Spleen (tissue), 11 donors: ENCODE measurements around the gene MLLT11. TPM values are rescaled to one million over a fixed set of nuclear protein-coding genes. Genes with fewer than 3 reads are reported as not detected.

Experiments used
- DNase-seq: peaks from one replicate; pipeline ENCODE4 v3.0.0-alpha.2; 2020
- H3K27ac ChIP-seq, 8 donors: fragments of 200-600 bp; sonication (generic) in 7 of 8; 1 replicate in 4 of 8; 2 replicates in 4 of 8; pipeline versions ENCODE4 v1.5.0 to v1.8.0; 2016 to 2021; ENCODE audit warnings: inconsistent platforms in 4 of 8, mild to moderate bottlenecking in 4 of 8, moderate library complexity in 1 of 8
- H3K27me3 ChIP-seq, 7 donors: fragments of 200-600 bp; sonication (generic) in 6 of 7; replicated peaks in 1 of 7; 1 replicate in 4 of 7; 2 replicates in 3 of 7; pipeline versions ENCODE4 v1.5.0 to v1.8.0; 2016 to 2021; ENCODE audit warnings: inconsistent platforms in 3 of 7, mild to moderate bottlenecking in 1 of 7
- H3K36me3 ChIP-seq, 6 donors: fragments of 200-600 bp; sonication (generic) in 5 of 6; 1 replicate in 4 of 6; 2 replicates in 2 of 6; pipeline versions ENCODE4 v1.5.0 to v1.8.0; 2016 to 2021; ENCODE audit warnings: inconsistent platforms in 2 of 6
- H3K4me1 ChIP-seq, 6 donors: fragments of 200-600 bp; sonication (generic) in 5 of 6; 1 replicate in 3 of 6; 2 replicates in 3 of 6; pipeline versions ENCODE4 v1.5.0 to v1.8.0; 2016 to 2021; ENCODE audit warnings: inconsistent platforms in 3 of 6
- H3K4me3 ChIP-seq, 8 donors: fragments of 200-600 bp; sonication (generic) in 7 of 8; 1 replicate in 4 of 8; 2 replicates in 4 of 8; pipeline versions ENCODE4 v1.5.0 to v1.8.0; 2016 to 2021; ENCODE audit warnings: inconsistent platforms in 4 of 8, mild to moderate bottlenecking in 4 of 8, moderate library complexity in 2 of 8
- H3K9me3 ChIP-seq, 8 donors: fragments of 200-600 bp; sonication (generic) in 7 of 8; 1 replicate in 4 of 8; 2 replicates in 4 of 8; pipeline versions ENCODE4 v1.5.0 to v1.8.0; 2016 to 2021; ENCODE audit warnings: inconsistent platforms in 4 of 8
- CTCF ChIP-seq, 11 experiments: fragments of 200-600 bp in 7 of 11; fragments of 450-650 bp in 4 of 11; sonication (generic) in 4 of 11; IDR thresholded peaks in 8 of 11; conservative IDR thresholded peaks in 3 of 11; 1 replicate in 7 of 11; 2 replicates in 4 of 11; pipeline versions ENCODE4 v1.4.0 to v1.8.0; 2016 to 2021; ENCODE audit warnings: antibody characterized with exemption in 11 of 11, inconsistent platforms in 4 of 11, mild to moderate bottlenecking in 1 of 11
- POLR2A ChIP-seq, 3 donors: fragments of 450-650 bp; IDR thresholded peaks; one replicate each; pipeline ENCODE4 v1.5.1; 2017; ENCODE audit warnings: antibody characterized with exemption in 3 of 3, mild to moderate bottlenecking in 1 of 3
- POLR2AphosphoS5 ChIP-seq, 3 donors: sonication (generic); formaldehyde crosslinking; IDR thresholded peaks; one replicate each; pipeline ENCODE4 v1.5.1; 2017; ENCODE audit warnings: antibody characterized with exemption in 3 of 3
- WGBS, 5 donors: extraction: QIAGEN DNeasy Blood & Tissue Kit in 3 of 5; methylation state at CpG; one replicate each; pipeline versions ENCODE4 v1.1.5 to v1.1.7; 2013 to 2018; 5-methylcytosine and 5-hydroxymethylcytosine counted together
- intact Hi-C: fragments of 100-400 bp; cut with DNase I; formaldehyde crosslinking; loops from one replicate; pipeline ENCODE4 v1.15.0; 2023; ENCODE audit warnings: low total_unique reads
- polyA plus RNA-seq, 3 donors: library from polyadenylated mRNA; stranded (reverse); fragments of 200-250 nt; gene quantifications; one replicate each; pipeline ENCODE4 v1.2.1, GENCODE V29; 2013
- total RNA-seq, 7 donors: library from RNA; depleted of rRNA in 3 of 7; stranded (reverse); fragments of >200 nt in 3 of 7; fragmentation: NEBNext Ultra II Directional in 4 of 7; extraction: Animal tissue kit (Norgen Biotek cat#: 25700) in 4 of 7; gene quantifications; one replicate each; pipeline versions ENCODE4 v1.1.0 to v1.2.1, GENCODE V29; 2016 to 2021
- donor health status: healthy with polysubstance abuse.
- donor health status: DM: no; HTN: no; CAD: no; lungs with moderate emphysema.
- donor health status: DM: no; HTN: no; CAD: no.
- donor health status: Bipolar disorder and iron deficiency.
- donor health status: healthy.
- donor health status: DM: no; HTN: no; CAD: no.
- donor health status: DM: yes; HTN: yes; CAD: no.

Gene MLLT11
- total and polyA plus RNA-seq, 10 donors = 0.50 to 2.6 (median 0.82) TPM

- Histone ChIP-seq H3K9me3 (no peaks in the 10 kb centered on the region), H3K36me3 (peaks cover 15 to 56% (median 40%) of the 10 kb centered on the region in 6 donors), H3K27me3 (no peaks in the 10 kb centered on the region), H3K27ac (peak overlapping the region in 4 of 8 donors; percentile 10 to 99 (median 88)), H3K4me1 (peaks cover 10 to 85% (median 45%) of the 10 kb centered on the region in 6 donors), H3K4me3 (no peak overlapping the region)
- no peak for DNase-seq
- intact Hi-C loops = no loop called here
- WGBS, 5 donors = 72 to 95% (median 89%) methylated on average over 2 of the region's 2 CpGs
- no peak for TF ChIP-seq CTCF (IDR thresholded peaks at IDR 0.05 in 8 of 11, conservative IDR thresholded peaks at IDR 0.05 in 3 of 11)
- TF ChIP-seq POLR2A (IDR thresholded peaks at IDR 0.05) = no peak
- no peak for TF ChIP-seq POLR2AphosphoS5 (IDR thresholded peaks at IDR 0.05)
These were observed 10.0 kb upstream of the MLLT11 start for GRCh38 chr1:151050051-151050688.

- 77 to 86% (median 83%) methylated on average over 2 of the region's 2 CpGs for WGBS, 5 donors
- intact Hi-C loops = no loop called here
These were observed 8.7 kb upstream of the MLLT11 start for GRCh38 chr1:151051356-151052009.

GRCh38 chr1:151054971-151055547 is 5.1 kb upstream of the MLLT11 start:
- WGBS, 5 donors = 84 to 92% (median 87%) methylated on average over 4 of the region's 4 CpGs
- peaks cover 15 to 73% (median 51%) of the 10 kb centered on the region in 6 donors for H3K36me3 ChIP-seq
- peak overlapping the region in 6 of 8 donors; percentile 70 to 93 (median 82) for H3K4me3 ChIP-seq
- no peak for DNase-seq
- no peaks in the 10 kb centered on the region for H3K9me3 ChIP-seq
- peak overlapping the region; percentile 76 to 99 (median 96) for H3K27ac ChIP-seq
- H3K27me3 ChIP-seq = no peaks in the 10 kb centered on the region
- H3K4me1 ChIP-seq = peaks cover 26 to 88% (median 57%) of the 10 kb centered on the region in 6 donors
- intact Hi-C loops = no loop called here
- no peak for TF ChIP-seq POLR2A (IDR thresholded peaks at IDR 0.05)
- no peak for TF ChIP-seq CTCF (IDR thresholded peaks at IDR 0.05 in 8 of 11, conservative IDR thresholded peaks at IDR 0.05 in 3 of 11)
- no peak for TF ChIP-seq POLR2AphosphoS5 (IDR thresholded peaks at IDR 0.05)

More at GRCh38 chr1:151051356-151052009, 8.7 kb upstream of the MLLT11 start:
- Histone ChIP-seq H3K4me3 (no peak overlapping the region), H3K27ac (peak overlapping the region in 3 of 8 donors; percentile 30 to 99 (median 30)), H3K27me3 (no peaks in the 10 kb centered on the region), H3K4me1 (peaks cover 23 to 96% (median 58%) of the 10 kb centered on the region in 6 donors), H3K36me3 (peaks cover 15 to 68% (median 51%) of the 10 kb centered on the region in 6 donors), H3K9me3 (no peaks in the 10 kb centered on the region)
- DNase-seq = no peak
- TF ChIP-seq POLR2A (IDR thresholded peaks at IDR 0.05) (no peak), CTCF (IDR thresholded peaks at IDR 0.05 in 8 of 11, conservative IDR thresholded peaks at IDR 0.05 in 3 of 11) (no peak), POLR2AphosphoS5 (IDR thresholded peaks at IDR 0.05) (peak in 1 of 3 donors; percentile 62)

- Histone ChIP-seq H3K4me3 (peak overlapping the region in 7 of 8 donors; percentile 70 to 93 (median 86)), H3K4me1 (peaks cover 26 to 88% (median 60%) of the 10 kb centered on the region in 6 donors), H3K36me3 (peaks cover 15 to 68% (median 51%) of the 10 kb centered on the region in 6 donors), H3K9me3 (no peaks in the 10 kb centered on the region), H3K27ac (peak overlapping the region; percentile 76 to 99 (median 96)), H3K27me3 (no peaks in the 10 kb centered on the region)
- intact Hi-C loops = no loop called here
- WGBS, 5 donors = 38 to 92% (median 46%) methylated on average over 1 to 2 of the region's 2 CpGs
- DNase-seq = no peak
- TF ChIP-seq POLR2A (IDR thresholded peaks at IDR 0.05) (no peak), CTCF (IDR thresholded peaks at IDR 0.05 in 8 of 11, conservative IDR thresholded peaks at IDR 0.05 in 3 of 11) (no peak), POLR2AphosphoS5 (IDR thresholded peaks at IDR 0.05) (no peak)
These were observed 4.6 kb upstream of the MLLT11 start for GRCh38 chr1:151055581-151055980.
